ENCODE data around the gene CWC27. TPM values are rescaled to one million over a fixed set of nuclear protein-coding genes. Genes with fewer than 3 reads are reported as not detected.
A peak's percentile ranks its signal among the peaks of the same experiment; 100 is the strongest.

Gene CWC27
- total RNA-seq, 1 donor from 2014 or later, result 56.6 TPM

- H3K4me1 Mint-ChIP-seq, result no peaks in the 10 kb centered on the region
- Histone ChIP-seq H3K36me3 (no peaks in the 10 kb centered on the region), H3F3A (ENCODE audit: low read depth) (no peaks in the 10 kb centered on the region), H3K9me3 (ENCODE audit: low read depth) (no peaks in the 10 kb centered on the region), H3K27ac (no peak overlapping the region), H3K4me3 (no peak overlapping the region), H3K27me3 (no peaks in the 10 kb centered on the region), H3K4me2 (peak overlapping the region; percentile 17), H2AFZ (replicated peaks) (no peak overlapping the region), H4K20me1 (ENCODE audit: low read depth) (no peaks in the 10 kb centered on the region), H3K4me1 (peaks cover 9% of the 10 kb centered on the region), H3K9ac (no peak overlapping the region), H3K79me2 (ENCODE audit: low read depth) (no peaks in the 10 kb centered on the region)
- H3K27me3 Mint-ChIP-seq (ENCODE audit: insufficient read depth, low read depth), result no peaks in the 10 kb centered on the region
- no peaks in the 10 kb centered on the region for H3K9me3 Mint-ChIP-seq
- DNase-seq (ENCODE audit: low spot score), result peak; percentile 10
- H3K4me3 Mint-ChIP-seq, result no peak overlapping the region
- TF ChIP-seq CTCF (IDR thresholded peaks at IDR 0.05), result no peak
- TF ChIP-seq EZH2phosphoT487 (IDR thresholded peaks at IDR 0.05), result no peak
- TF ChIP-seq EZH2 (IDR thresholded peaks at IDR 0.05), result no peak
- H3K27ac Mint-ChIP-seq, result no peak overlapping the region
- H3K36me3 Mint-ChIP-seq, result no peaks in the 10 kb centered on the region
Measured at GRCh38 chr5:64834611-64835010, 65.9 kb downstream of the CWC27 start.

- Mint-ChIP-seq H3K9me3 (no peaks in the 10 kb centered on the region), H3K36me3 (peaks cover 2% of the 10 kb centered on the region), H3K4me3 (no peak overlapping the region), H3K4me1 (no peaks in the 10 kb centered on the region), H3K27me3 (ENCODE audit: insufficient read depth, low read depth) (no peaks in the 10 kb centered on the region), H3K27ac (no peak overlapping the region)
- no peak for DNase-seq (ENCODE audit: low spot score)
- Histone ChIP-seq H3K79me2 (ENCODE audit: low read depth) (no peaks in the 10 kb centered on the region), H3K27me3 (no peaks in the 10 kb centered on the region), H2AFZ (replicated peaks) (no peak overlapping the region), H3K36me3 (no peaks in the 10 kb centered on the region), H3K9ac (no peak overlapping the region), H3K9me3 (ENCODE audit: low read depth) (no peaks in the 10 kb centered on the region), H3K27ac (no peak overlapping the region), H3K4me3 (no peak overlapping the region), H3F3A (ENCODE audit: low read depth) (no peaks in the 10 kb centered on the region), H4K20me1 (ENCODE audit: low read depth) (no peaks in the 10 kb centered on the region), H3K4me2 (no peak overlapping the region), H3K4me1 (peaks cover 9% of the 10 kb centered on the region)
- TF ChIP-seq EZH2 (IDR thresholded peaks at IDR 0.05), result no peak
- no peak for TF ChIP-seq CTCF (IDR thresholded peaks at IDR 0.05)
- TF ChIP-seq EZH2phosphoT487 (IDR thresholded peaks at IDR 0.05), result no peak
Measured at GRCh38 chr5:64835266-64835665, 66.5 kb downstream of the CWC27 start.

- Histone ChIP-seq H3K9me3 (ENCODE audit: low read depth) (no peaks in the 10 kb centered on the region), H3K4me3 (no peak overlapping the region), H2AFZ (replicated peaks) (no peak overlapping the region), H3K4me1 (peaks cover 9% of the 10 kb centered on the region), H4K20me1 (ENCODE audit: low read depth) (no peaks in the 10 kb centered on the region), H3K36me3 (no peaks in the 10 kb centered on the region), H3K9ac (no peak overlapping the region), H3K4me2 (no peak overlapping the region), H3F3A (ENCODE audit: low read depth) (no peaks in the 10 kb centered on the region), H3K27me3 (no peaks in the 10 kb centered on the region), H3K27ac (no peak overlapping the region), H3K79me2 (ENCODE audit: low read depth) (no peaks in the 10 kb centered on the region)
- Mint-ChIP-seq H3K4me3 (no peak overlapping the region), H3K36me3 (peaks cover 11% of the 10 kb centered on the region), H3K27me3 (ENCODE audit: insufficient read depth, low read depth) (no peaks in the 10 kb centered on the region), H3K9me3 (no peaks in the 10 kb centered on the region), H3K4me1 (no peaks in the 10 kb centered on the region), H3K27ac (no peak overlapping the region)
- TF ChIP-seq EZH2phosphoT487 (IDR thresholded peaks at IDR 0.05) (no peak), EZH2 (IDR thresholded peaks at IDR 0.05) (no peak), CTCF (IDR thresholded peaks at IDR 0.05) (no peak)
- DNase-seq (ENCODE audit: low spot score), result no peak
Measured at GRCh38 chr5:64836190-64836755, 67.5 kb downstream of the CWC27 start.
